ENCODE measurements around the gene OR2T3.
"Not testable (repeated sequence)": the region's sequence is repeated elsewhere in the genome, so short reads cannot be mapped to it uniquely, and the experiment has no call there.

The OR2T3 gene

GRCh38 chr1:248473051-248473450 lies at the start of gene OR2T3:
Gene OR2T3 (plus strand): TSS chr1:248473351. CDS start chr1:248473351, 0 bp downstream.
- not testable (repeated sequence) for DNase-seq

GRCh38 chr1:248427526-248428191 lies 45.5 kb upstream of the OR2T3 start:
- not testable (repeated sequence) for DNase-seq

GRCh38 chr1:248428192-248428533 lies 45.0 kb upstream of the OR2T3 start:
- DNase-seq, result not testable (repeated sequence)

- DNase-seq, result not testable (repeated sequence)
Measured at GRCh38 chr1:248431683-248432082, 41.5 kb upstream of the OR2T3 start.

- DNase-seq, result not testable (repeated sequence)
Measured at GRCh38 chr1:248432201-248432600, 41.0 kb upstream of the OR2T3 start.

- DNase-seq, result not testable (repeated sequence)
Measured at GRCh38 chr1:248433811-248434415, 39.2 kb upstream of the OR2T3 start.

- DNase-seq, result not testable (repeated sequence)
Measured at GRCh38 chr1:248434913-248435312, 38.2 kb upstream of the OR2T3 start.

- not testable (repeated sequence) for DNase-seq
Measured at GRCh38 chr1:248436303-248436702, 36.8 kb upstream of the OR2T3 start.

- not testable (repeated sequence) for DNase-seq
Measured at GRCh38 chr1:248438668-248439067, 34.5 kb upstream of the OR2T3 start.

GRCh38 chr1:248439283-248439682 lies 33.9 kb upstream of the OR2T3 start:
- DNase-seq, result not testable (repeated sequence)

GRCh38 chr1:248442500-248443277 lies 30.5 kb upstream of the OR2T3 start:
- DNase-seq, result not testable (repeated sequence)

- DNase-seq, result not testable (repeated sequence)
Measured at GRCh38 chr1:248444603-248445002, 28.5 kb upstream of the OR2T3 start.

GRCh38 chr1:248445399-248445798 lies 27.8 kb upstream of the OR2T3 start, which contains the start of gene OR2T2:
Gene OR2T2 (plus strand): TSS chr1:248445637. CDS start chr1:248452798, 7,161 bp downstream.
- not testable (repeated sequence) for DNase-seq

- not testable (repeated sequence) for DNase-seq
Measured at GRCh38 chr1:248448409-248449074, 24.6 kb upstream of the OR2T3 start.

- not testable (repeated sequence) for DNase-seq
Measured at GRCh38 chr1:248449821-248450465, 23.2 kb upstream of the OR2T3 start.

- not testable (repeated sequence) for DNase-seq
Measured at GRCh38 chr1:248450466-248451145, 22.5 kb upstream of the OR2T3 start.

GRCh38 chr1:248453619-248454018 lies 19.5 kb upstream of the OR2T3 start:
- DNase-seq, result not testable (repeated sequence)

GRCh38 chr1:248455045-248455444 lies 18.1 kb upstream of the OR2T3 start:
- DNase-seq, result not testable (repeated sequence)

- DNase-seq, result not testable (repeated sequence)
Measured at GRCh38 chr1:248456635-248457034, 16.5 kb upstream of the OR2T3 start.

GRCh38 chr1:248459117-248459516 lies 14.0 kb upstream of the OR2T3 start:
- DNase-seq, result not testable (repeated sequence)

GRCh38 chr1:248471154-248471553 lies 2.0 kb upstream of the OR2T3 start:
- DNase-seq, result no peak

GRCh38 chr1:248472111-248472510 lies 1.0 kb upstream of the OR2T3 start:
- not testable (repeated sequence) for DNase-seq

Data from Kasumi-1 (cell line).